ENCODE measurements around the gene RNASEL.

RNASEL gene

DNA sequence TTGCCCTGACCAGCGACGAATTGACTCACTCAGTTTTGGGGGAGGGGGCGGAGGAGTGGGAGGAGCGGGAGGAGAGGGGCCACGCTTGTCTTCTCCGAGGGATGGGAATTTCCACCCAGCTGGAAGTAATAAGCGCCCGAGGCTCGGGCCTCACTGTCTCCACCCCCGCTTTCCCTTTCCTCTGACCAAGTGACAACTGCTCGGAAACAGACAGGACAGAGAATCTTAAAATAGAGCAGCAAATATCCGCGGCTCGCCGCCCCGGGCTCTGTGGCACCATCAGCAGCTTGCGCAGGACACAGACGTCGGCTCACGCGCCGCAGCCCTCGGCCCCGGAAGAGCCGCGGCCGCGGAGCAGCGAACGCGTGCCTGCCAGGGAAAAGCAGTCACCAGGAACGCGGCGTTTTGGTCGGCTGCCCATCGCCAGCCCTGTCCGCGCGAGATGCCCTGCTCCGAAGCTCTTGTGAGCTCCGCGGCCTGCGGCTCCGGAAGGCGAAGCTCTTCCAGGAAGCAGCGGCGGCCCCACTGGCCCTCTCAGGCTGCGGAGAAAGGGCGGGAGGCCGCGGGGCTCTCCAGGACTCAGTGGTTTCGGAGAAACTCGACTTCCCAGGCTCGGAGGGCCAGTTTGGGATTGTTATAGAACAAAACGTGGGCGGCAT, 25.9 kb upstream of the RNASEL start:
- TF ChIP-seq, protein P1, sequence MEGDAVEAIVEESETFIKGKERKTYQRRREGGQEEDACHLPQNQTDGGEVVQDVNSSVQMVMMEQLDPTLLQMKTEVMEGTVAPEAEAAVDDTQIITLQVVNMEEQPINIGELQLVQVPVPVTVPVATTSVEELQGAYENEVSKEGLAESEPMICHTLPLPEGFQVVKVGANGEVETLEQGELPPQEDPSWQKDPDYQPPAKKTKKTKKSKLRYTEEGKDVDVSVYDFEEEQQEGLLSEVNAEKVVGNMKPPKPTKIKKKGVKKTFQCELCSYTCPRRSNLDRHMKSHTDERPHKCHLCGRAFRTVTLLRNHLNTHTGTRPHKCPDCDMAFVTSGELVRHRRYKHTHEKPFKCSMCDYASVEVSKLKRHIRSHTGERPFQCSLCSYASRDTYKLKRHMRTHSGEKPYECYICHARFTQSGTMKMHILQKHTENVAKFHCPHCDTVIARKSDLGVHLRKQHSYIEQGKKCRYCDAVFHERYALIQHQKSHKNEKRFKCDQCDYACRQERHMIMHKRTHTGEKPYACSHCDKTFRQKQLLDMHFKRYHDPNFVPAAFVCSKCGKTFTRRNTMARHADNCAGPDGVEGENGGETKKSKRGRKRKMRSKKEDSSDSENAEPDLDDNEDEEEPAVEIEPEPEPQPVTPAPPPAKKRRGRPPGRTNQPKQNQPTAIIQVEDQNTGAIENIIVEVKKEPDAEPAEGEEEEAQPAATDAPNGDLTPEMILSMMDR (IDR thresholded peaks at IDR 0.05; ENCODE audit: low read depth, low read length, missing control alignments): no peak
- H3K4me3 ChIP-seq (replicated peaks; ENCODE audit: low read depth, low read length): peak overlapping the region; percentile 49
- DNase-seq (ENCODE audit: extremely low read depth, low read depth): peak; percentile 82

DNA sequence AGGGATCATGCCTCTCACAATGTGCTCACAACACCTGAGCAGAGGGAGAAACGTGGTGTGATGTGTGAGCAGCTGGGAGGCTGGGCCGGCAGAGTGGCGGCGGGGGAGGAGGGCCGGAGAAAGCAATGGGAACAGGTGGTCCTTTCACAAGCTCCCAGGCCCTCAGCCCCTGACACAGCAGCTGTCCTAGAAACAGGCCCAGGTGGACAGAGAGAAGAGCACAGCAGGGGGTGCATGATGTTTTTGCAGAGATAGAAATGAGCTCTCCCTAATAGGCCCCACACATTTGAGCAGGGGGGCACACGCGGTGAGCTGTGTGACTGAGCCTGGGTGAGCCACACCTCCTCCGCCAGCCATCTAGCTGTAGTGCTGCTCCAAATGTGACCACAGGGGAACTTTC, 22.7 kb upstream of the RNASEL start:
- TF ChIP-seq, protein P1 (IDR thresholded peaks at IDR 0.05; ENCODE audit: low read depth, low read length, missing control alignments): no peak
- no peak for DNase-seq (ENCODE audit: extremely low read depth, low read depth)
- no peak overlapping the region for H3K4me3 ChIP-seq (replicated peaks; ENCODE audit: low read depth, low read length)

DNA sequence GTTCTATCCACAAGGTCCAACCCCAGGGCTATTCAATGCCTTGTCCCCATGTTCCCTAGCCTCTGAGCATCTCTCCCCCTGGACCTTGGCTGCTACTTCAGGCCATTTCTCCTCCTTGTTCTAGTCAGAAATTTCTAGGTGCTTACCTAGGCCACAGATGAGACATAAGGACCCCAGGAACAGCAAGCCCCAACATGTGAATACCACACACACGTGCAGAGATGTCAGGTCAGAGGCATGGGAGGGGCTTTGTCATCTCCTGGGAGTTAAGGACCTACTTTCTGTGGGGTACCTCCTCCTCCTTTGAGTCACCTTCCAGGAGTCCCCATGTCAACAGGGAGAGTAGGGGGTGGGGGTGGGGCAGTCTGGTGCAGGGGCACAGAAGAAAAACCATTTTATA, 22.3 kb upstream of the RNASEL start:
- no peak for DNase-seq (ENCODE audit: extremely low read depth, low read depth)
- TF ChIP-seq, protein P1 (IDR thresholded peaks at IDR 0.05; ENCODE audit: low read depth, low read length, missing control alignments): no peak
- H3K4me3 ChIP-seq (replicated peaks; ENCODE audit: low read depth, low read length): no peak overlapping the region

DNA sequence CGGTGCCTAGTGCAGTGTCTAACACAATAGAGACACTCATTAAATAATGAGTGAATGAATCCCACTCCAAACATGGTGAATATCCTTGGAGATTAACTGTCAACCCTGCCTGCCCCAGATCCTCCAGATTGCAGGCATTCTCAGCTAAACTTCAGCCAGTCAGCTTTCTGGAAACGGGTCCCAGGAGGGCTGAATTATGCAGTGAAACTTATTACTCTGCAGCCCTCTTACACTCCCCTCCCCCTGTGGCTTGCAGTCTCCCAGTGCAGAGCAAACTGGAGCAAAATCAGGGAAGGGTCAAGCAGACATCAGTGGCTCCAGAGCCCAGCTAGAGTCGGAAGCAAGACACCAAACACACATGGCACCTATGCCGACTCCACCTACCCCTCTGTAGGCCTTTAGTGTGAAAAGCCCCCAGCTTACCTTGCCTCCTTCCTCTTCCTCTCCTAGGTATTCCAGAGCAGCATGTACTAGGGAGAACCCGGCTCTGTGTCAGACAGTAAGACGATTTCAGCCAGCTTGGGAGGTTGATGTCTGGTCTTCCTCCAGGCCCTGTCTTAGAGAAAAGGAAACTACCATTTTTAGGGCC, 21.6 kb upstream of the RNASEL start:
- H3K4me3 ChIP-seq (replicated peaks; ENCODE audit: low read depth, low read length): no peak overlapping the region
- DNase-seq (ENCODE audit: extremely low read depth, low read depth): no peak
- TF ChIP-seq, protein P1 (IDR thresholded peaks at IDR 0.05; ENCODE audit: low read depth, low read length, missing control alignments): no peak

DNA sequence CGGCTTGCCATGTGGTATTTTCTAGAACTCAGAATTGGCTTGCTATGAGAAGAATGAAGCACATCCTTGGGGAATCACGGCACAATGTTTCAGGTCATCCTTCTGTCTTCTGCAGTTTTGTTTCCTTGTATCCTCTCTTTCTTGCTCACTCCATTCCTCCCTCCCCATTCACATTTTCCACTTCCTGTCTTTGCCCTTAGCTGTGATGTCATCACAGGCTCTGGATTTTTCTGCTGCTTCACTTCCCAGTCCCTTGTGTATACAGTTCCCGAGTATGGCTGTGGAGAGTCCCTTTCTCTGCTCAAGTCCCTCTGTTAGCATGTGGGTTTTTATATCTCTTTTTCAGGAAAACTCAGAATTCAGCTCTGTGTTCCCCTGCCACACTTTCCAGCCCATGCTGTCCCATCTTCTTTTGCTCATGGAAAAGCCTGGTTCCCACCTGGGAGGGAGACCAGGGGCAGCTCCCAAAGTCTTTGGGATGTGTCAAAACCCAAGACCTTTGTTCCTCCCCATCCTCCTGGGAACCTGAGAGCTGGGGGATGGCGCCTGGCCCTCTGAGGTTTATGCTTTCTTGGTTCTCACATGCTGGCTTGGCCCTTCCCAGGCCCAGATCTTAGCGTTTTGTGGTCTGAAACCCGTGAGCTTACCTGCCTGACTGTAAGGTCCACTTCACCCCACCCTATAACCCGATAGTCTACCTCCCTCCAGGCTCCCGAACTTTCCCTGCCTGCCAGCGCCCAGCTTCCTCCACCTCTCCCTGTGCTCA, 20.0 kb upstream of the RNASEL start:
- DNase-seq (ENCODE audit: extremely low read depth, low read depth): no peak
- TF ChIP-seq, protein P1 (IDR thresholded peaks at IDR 0.05; ENCODE audit: low read depth, low read length, missing control alignments): no peak
- H3K4me3 ChIP-seq (replicated peaks; ENCODE audit: low read depth, low read length): no peak overlapping the region

DNA sequence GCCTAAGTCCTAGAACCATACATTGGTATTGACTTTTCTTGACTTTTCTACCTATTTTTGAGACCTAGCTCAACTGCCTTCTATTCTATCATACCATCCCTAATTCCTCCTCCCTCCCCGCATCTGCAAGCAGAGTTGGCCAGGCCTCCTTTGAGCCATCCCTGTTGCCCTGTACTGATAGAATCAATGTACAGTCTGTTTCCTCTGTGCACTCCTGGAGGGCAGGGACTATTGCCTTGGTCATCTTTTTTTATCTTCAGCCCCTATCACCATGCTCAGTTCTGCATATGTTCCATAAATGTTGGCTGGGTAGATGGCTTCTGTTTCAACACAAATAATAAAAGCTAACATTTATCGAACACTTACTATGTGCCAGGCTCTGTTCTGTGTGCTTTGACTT, 19.2 kb upstream of the RNASEL start:
- DNase-seq (ENCODE audit: extremely low read depth, low read depth): no peak
- TF ChIP-seq, protein P1 (IDR thresholded peaks at IDR 0.05; ENCODE audit: low read depth, low read length, missing control alignments): no peak
- H3K4me3 ChIP-seq (replicated peaks; ENCODE audit: low read depth, low read length): no peak overlapping the region
